NCI-H2171 treated with DMSO at 0.1 percent for 48 hours (cell line): ENCODE measurements around the gene SSU72.
"Not testable (repeated sequence)": the region's sequence is repeated elsewhere in the genome, so short reads cannot be mapped to it uniquely, and the experiment has no call there.

Source experiments
- DNase-seq: peaks from one replicate; lab custom pipeline; 2025; lab: John Stamatoyannopoulos, UW

Gene SSU72

GRCh38 chr1:1558591-1558990 is 16.1 kb downstream of the SSU72 start:
- DNase-seq, result no peak

DNA sequence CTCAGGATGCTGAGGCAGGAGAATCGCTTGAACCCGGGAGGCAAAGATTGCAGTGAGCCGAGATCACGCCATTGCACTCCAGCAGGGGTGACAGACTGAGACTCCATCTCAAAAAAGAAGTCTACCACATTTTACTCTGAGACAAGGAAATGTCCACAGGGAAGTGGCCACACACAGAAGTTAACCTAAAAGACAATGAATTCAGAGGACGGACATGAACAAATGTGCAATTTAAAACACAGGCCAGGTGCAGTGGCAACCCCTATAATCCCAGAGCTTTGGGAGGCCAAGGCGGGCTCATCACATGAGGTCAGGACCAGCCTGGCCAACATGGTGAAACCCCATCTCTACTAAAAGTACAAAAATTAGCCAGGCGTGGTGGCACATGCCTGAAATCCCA is 17.0 kb downstream of the SSU72 start:
- not testable (repeated sequence) for DNase-seq

DNA sequence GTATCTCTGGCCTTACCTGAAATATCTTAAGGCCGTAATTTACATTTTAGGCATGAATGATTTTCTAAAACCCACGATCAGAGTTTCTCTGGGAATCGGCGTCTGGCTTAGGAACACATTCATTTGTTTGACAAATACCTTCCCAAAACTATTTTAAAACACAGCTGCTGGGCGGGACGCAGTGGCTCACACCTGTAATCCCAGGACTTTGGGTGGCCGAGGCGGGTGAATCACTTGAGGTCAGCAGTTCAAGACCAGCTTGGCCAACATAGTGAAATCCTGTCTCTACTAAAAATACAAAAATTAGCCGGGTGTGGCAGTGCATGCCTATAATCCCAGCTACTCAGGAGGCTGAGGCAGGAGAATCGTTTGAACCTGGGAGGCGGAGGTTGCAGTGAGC is 17.7 kb downstream of the SSU72 start:
- DNase-seq, result not testable (repeated sequence)

- no peak for DNase-seq
These were observed 18.2 kb downstream of the SSU72 start for GRCh38 chr1:1556505-1556904.

- DNase-seq, result no peak
These were observed 19.4 kb downstream of the SSU72 start for GRCh38 chr1:1554926-1555915.

DNA sequence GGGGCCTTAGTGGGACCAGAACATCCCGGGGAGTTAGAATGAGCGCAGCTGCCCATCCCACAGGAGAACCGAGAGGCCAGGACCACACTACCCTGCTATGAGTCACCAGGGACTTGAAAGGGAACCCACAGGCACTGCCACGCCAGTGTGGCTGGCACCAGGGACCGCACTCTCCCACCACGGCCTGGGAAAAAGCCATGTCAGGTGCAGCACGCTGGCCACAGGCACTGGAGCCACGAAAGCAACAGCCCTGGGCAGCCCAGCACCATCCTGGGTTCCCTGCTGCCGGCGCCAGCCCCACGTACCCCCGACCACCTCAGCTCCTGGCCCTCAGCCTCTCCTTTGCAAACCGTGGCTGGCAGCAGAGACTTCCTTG is 20.1 kb downstream of the SSU72 start:
- no peak for DNase-seq

GRCh38 chr1:1553821-1554494 is 20.7 kb downstream of the SSU72 start:
- DNase-seq, result no peak

- DNase-seq, result no peak
These were observed 22.4 kb downstream of the SSU72 start for GRCh38 chr1:1552263-1552639.

GRCh38 chr1:1551524-1552262 is 23.0 kb downstream of the SSU72 start:
- no peak for DNase-seq

GRCh38 chr1:1550591-1551432 is 23.9 kb downstream of the SSU72 start:
- no peak for DNase-seq

DNA sequence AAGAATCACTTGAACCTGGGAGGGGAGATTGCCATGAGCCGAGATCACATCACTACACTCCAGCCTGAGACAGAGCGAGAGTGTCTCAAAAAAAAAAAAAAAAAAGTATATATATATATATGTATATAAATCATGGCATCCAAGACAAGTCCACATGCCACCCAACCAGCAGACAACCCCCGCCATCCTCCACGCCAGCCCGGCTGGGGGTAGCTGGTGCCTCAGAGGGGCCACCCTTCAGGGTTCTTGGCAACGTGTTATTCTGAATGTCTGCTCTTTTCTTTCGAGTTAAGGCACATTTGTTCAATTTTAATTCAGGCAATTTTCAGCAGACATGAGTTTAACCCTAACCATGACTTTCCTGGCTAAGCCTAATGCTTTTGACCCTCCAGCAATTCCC is 24.6 kb downstream of the SSU72 start:
- no peak for DNase-seq

GRCh38 chr1:1548591-1548990 is 26.1 kb downstream of the SSU72 start:
- no peak for DNase-seq

- no peak for DNase-seq
These were observed 27.2 kb downstream of the SSU72 start for GRCh38 chr1:1547476-1547875.

DNA sequence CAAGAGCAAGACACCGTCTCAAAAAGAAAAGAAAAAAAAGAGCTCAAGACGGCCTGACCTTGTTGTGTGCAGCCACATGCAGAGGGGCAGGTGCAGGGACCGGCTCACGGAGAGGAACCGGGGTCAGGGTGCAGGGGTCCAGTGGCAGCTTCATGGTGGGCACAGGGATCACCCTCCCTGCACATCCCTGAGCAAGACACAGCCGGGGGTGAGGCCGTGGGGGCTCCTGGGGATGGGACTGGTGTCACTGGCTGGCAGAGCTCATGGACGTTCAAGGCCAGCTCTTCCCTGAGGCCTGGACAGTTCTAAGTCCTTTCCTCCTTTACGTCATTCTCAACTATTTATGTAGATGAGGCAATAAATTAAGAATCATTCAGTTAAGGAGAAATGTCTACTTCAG is 27.7 kb downstream of the SSU72 start:
- no peak for DNase-seq

- no peak for DNase-seq
These were observed 28.5 kb downstream of the SSU72 start for GRCh38 chr1:1545946-1546737.

DNA sequence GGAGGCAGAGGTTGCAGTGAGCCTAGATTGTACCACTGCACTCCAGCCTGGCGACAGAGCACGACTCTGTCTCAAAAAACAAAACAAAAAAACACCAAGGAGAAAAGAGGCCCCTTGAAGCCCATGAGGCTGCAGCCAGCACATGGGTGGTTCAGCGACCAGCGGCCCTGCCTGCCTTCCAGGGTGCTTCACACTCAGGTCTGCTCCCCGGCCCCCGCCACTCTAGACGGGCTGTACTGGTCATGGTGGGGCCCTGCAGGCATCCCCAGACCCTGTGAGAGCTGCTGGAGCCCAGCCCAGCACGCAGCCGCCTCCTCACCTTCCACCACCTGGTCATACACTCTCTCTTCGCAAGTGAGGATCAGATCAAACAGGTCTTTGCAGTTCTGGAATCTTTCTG is 30.1 kb downstream of the SSU72 start:
- no peak for DNase-seq

DNA sequence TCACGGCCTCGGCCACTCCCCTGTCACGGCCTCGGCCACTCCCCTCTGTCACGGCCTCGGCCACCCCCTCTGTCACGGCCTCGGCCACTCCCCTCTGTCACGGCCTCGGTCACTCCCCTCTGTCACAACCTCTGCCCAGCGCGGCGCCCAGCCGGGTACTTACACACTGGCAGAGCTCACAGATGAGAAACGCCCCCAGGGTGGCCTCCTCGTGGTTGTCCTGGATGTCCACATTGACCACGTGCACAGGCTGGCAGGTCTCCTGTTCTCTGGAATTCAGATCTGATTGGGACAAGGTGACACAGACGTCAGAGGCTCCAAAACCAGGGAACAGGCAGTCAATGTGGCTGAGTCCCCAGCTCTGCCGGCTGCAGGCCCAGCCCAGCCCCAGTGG is 31.0 kb downstream of the SSU72 start:
- DNase-seq, result no peak

DNA sequence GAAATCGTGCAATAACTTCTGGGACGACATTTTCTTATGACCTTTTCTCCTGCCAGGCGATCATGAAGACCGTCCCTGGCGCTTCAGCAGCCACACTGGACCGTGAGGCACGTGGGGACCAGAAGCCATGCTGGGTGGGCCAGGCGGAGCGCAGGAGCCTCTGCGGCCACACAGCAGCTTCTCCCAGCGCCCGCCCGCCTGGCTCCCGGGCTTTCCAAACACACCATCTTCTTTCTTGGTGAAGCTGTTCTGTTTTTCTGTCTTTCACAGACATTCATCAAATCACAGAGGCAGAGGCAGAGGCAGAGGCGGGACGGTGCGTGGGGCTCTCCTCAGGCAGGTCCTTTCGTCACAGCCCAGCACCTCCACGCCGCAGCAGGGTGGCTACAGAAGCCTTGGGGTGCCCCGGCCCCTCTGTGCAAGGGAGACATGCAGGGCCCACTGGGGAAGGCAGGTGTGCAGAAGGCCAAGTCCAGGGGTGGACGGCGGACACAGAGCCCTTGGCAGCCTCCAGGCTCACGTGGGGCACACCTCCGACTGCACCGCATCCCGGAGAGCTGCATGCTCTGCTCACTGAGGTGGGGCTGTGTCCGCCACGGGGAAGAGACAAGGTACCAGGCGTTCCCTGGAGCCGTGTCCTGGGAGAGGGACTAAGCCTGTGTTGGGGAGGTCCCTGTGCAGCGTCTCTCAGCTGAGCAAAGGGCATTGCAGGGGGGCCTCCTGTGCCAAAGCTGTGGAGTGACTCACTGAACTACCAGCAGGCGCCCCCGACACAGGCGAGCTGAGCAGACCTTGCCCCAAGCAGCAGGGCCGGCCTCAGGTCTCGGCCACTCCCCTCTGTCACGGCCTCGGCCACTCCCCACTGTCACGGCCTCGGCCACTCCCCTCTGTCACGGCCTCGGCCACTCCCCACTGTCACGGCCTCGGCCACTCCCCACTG is 31.6 kb downstream of the SSU72 start:
- no peak for DNase-seq

DNA sequence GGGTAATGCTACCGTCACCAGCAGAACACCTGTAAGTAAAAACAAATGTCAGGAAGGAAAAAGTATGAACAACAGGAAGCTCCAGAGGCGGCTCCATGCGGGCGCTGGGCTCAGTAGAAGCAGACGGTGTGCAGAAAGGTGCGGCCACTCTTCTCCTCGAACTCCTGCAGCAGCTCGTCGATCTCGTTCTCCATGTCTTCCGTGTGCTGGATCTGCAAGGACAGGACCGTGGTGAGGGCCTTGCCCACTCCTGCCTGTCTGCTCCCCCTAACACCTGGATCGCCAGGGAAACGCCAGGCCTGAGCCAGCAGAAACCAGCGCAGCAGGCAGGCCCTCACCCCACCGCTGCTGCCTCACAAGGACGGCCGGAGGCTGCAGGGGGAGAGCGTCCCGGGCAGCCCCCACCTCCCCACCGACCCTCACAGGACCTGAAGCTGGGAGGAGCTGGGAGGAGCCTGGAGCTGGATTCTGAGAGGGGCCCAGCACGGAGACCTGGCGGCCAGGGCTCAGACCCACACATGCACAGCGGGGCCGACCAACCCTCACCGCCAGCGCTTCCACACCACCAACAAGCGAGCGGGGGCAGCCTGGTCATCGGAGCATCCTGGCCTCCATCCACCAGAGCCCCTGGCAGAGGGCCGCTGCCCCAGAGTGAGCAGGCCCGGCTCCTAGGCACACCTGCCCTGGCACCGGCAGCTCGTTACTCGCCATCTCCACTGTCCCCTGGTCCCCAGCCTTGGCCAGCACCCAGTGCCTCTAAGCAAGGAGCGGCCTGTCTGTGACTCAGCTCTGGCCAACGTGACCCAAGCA is 32.5 kb downstream of the SSU72 start:
- no peak for DNase-seq
